Caco-2 (cell line): ENCODE measurements around the gene FGF3. TPM values are rescaled to one million over a fixed set of nuclear protein-coding genes. Genes with fewer than 3 reads are reported as not detected.

Source experiments
- BruUV-seq: library from RNA; stranded (reverse); fragments of 400-500 nt; replicated peaks from 2 replicates; lab custom pipeline; 2021; lab: Mats Ljungman, UMichigan
- CTCF ChIA-PET: fragments of 300-600 bp; sonication (Branson Sonifier 250); formaldehyde crosslinking; loops from one replicate; lab custom pipeline; 2022; ENCODE audit warnings: antibody characterized with exemption; lab: Charles Lee
- POLR2A ChIA-PET: fragments of 300-600 bp; sonication (Branson Sonifier 250); formaldehyde crosslinking; loops from one replicate; lab custom pipeline; 2022; ENCODE audit warnings: antibody characterized with exemption; lab: Charles Lee
- DNase-seq, 2 experiments: peaks; one replicate each; pipeline versions ENCODE4 v3.0.0 to v3.0.0-alpha.2; 2020 to 2022
- H3K27me3 ChIP-seq: replicated peaks from 2 replicates; pipeline ENCODE4 v1.6.0; 2011; ENCODE audit warnings: low read length; ENCODE audit not compliant: control insufficient read depth, insufficient read depth
- H3K36me3 ChIP-seq: 2 replicates; pipeline ENCODE4 v1.5.1; 2011; ENCODE audit warnings: low read length; ENCODE audit not compliant: control insufficient read depth, insufficient read depth
- H3K4me1 ChIP-seq: fragments of 250-450 bp; sonication (Bioruptor Pico); 2 replicates; pipeline ENCODE4 v1.5.1; 2020; ENCODE audit warnings: mild to moderate bottlenecking
- H3K4me3 ChIP-seq: 2 replicates; pipeline ENCODE4 v1.5.1; 2011; ENCODE audit warnings: low read depth, mild to moderate bottlenecking, control low read depth, low read length
- H3K9me3 ChIP-seq: fragments of 250-450 bp; sonication (Bioruptor Pico); 2 replicates; pipeline ENCODE4 v1.5.1; 2020; ENCODE audit warnings: mild to moderate bottlenecking, moderate library complexity
- H3K27ac Mint-ChIP-seq: one replicate; pipeline ENCODE4 v1.8.0; 2022; ENCODE audit warnings: mixed read lengths; ENCODE audit not compliant: unreplicated experiment
- H3K27me3 Mint-ChIP-seq: one replicate; pipeline ENCODE4 v1.8.0; 2022; ENCODE audit warnings: mixed read lengths; ENCODE audit not compliant: insufficient read depth, unreplicated experiment
- H3K36me3 Mint-ChIP-seq: one replicate; pipeline ENCODE4 v1.8.0; 2022; ENCODE audit warnings: mild to moderate bottlenecking, mixed read lengths; ENCODE audit not compliant: insufficient read depth, unreplicated experiment
- H3K4me1 Mint-ChIP-seq: one replicate; pipeline ENCODE4 v1.8.0; 2022; ENCODE audit warnings: low read depth, mixed read lengths; ENCODE audit not compliant: unreplicated experiment
- H3K4me3 Mint-ChIP-seq: one replicate; pipeline ENCODE4 v1.8.0; 2022; ENCODE audit warnings: mild to moderate bottlenecking, moderate library complexity, mixed read lengths; ENCODE audit not compliant: unreplicated experiment
- H3K9me3 Mint-ChIP-seq: one replicate; pipeline ENCODE4 v1.8.0; 2022; ENCODE audit warnings: mixed read lengths; ENCODE audit not compliant: unreplicated experiment
- intact Hi-C: fragments of 100-400 bp; cut with micrococcal nuclease; formaldehyde crosslinking; loops from one replicate; pipeline ENCODE4 v1.10.0; 2022; ENCODE audit not compliant: unreplicated experiment
- total RNA-seq: library from RNA; stranded (reverse); gene quantifications from 2 replicates; pipeline ENCODE4 v1.2.3, GENCODE V29; 2022
- TF ChIP-seq, protein P1 (sequence below), 2 experiments: fragments of 200-600 bp in 1 of 2; IDR thresholded peaks; 1 replicate in 1 of 2; 2 replicates in 1 of 2; pipeline versions ENCODE4 v1.5.1 to v1.8.0; 2011 to 2022; ENCODE audit warnings: antibody characterized with exemption in 1 of 2, control low read depth in 1 of 2, inconsistent platforms in 1 of 2, low read depth in 1 of 2, low read length in 1 of 2, mild to moderate bottlenecking in 1 of 2, moderate library complexity in 1 of 2; ENCODE audit not compliant: insufficient read depth in 1 of 2, severe bottlenecking in 1 of 2, unreplicated experiment in 1 of 2

The FGF3 gene
- total RNA-seq, 1 experiment from 2014 or later: not detected

DNA sequence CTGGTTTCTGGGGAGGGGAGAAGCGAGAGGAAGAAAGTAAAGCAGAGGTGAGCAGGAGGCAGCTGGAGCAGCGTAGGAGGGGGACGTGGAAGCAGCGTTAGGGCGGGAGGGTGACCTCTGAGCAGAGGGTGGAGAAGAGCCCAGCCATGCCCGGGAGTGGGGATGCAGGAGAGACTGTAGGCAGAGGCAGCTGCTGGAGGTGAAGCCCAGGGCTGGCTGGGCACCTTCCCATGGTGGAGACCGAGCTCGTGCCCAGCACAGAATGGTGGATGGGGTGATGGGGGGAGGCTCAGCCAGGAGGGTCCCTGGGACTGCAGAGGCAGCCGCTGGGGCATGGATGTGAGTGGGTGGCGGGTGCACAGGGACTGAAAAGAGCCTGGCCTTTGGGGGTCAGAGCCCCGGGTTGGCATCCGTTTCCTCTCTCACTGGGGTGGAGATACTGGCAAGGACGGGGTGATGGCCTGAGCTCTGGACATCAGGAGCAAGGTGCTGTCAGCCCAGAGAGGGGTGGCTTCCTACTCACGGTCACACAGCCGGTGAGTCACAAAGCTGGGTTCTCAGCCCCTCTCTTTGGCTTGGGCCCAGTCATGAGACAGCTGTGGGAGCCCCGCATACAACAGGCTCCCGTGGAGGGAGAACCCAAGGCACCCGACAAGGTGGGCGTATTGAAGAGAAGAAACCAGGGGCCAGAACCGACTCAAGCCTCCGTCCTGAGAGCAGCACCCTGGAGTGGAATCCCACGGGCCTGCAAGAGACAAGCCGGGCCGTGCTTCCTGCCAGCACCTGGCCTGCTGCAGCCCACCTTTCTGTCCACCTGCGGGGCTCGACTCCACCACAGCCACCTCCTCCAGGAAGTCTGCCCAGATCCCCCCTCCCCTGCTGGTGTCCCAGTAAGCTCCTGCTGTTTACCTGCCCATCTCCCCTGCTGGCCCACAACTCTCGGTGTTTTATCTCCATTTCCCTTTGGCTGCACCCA is 45.8 kb upstream of the FGF3 start:
- Histone ChIP-seq H3K9me3 (no peaks in the 10 kb centered on the region), H3K36me3 (no peaks in the 10 kb centered on the region), H3K27me3 (no peaks in the 10 kb centered on the region), H3K4me3 (no peak overlapping the region), H3K4me1 (no peaks in the 10 kb centered on the region)
- POLR2A ChIA-PET: interaction anchor here (0.6 kb wide), 1 partner anchor 1593 kb away, joined by 3 read pairs; the partner anchor contains the start of gene C11orf24
- Mint-ChIP-seq H3K27ac (no peak overlapping the region), H3K9me3 (no peaks in the 10 kb centered on the region), H3K4me3 (no peak overlapping the region), H3K4me1 (no peaks in the 10 kb centered on the region), H3K27me3 (peaks cover 5% of the 10 kb centered on the region), H3K36me3 (no peaks in the 10 kb centered on the region)
- intact Hi-C loops: no loop called here
- DNase-seq: peak in 1 of 2 experiments; percentile 30
- CTCF ChIA-PET: interaction anchor here (0.9 to 1.3 kb wide), 2 partner anchors 17 to 147 kb away, joined by 3 read pairs; no protein-coding TSS in a partner anchor
- no TSS peak for BruUV-seq
- TF ChIP-seq, protein P1, sequence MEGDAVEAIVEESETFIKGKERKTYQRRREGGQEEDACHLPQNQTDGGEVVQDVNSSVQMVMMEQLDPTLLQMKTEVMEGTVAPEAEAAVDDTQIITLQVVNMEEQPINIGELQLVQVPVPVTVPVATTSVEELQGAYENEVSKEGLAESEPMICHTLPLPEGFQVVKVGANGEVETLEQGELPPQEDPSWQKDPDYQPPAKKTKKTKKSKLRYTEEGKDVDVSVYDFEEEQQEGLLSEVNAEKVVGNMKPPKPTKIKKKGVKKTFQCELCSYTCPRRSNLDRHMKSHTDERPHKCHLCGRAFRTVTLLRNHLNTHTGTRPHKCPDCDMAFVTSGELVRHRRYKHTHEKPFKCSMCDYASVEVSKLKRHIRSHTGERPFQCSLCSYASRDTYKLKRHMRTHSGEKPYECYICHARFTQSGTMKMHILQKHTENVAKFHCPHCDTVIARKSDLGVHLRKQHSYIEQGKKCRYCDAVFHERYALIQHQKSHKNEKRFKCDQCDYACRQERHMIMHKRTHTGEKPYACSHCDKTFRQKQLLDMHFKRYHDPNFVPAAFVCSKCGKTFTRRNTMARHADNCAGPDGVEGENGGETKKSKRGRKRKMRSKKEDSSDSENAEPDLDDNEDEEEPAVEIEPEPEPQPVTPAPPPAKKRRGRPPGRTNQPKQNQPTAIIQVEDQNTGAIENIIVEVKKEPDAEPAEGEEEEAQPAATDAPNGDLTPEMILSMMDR (IDR thresholded peaks at IDR 0.05; ENCODE audit: insufficient read depth in 1 of 2, low read depth in 1 of 2, low read length in 1 of 2, severe bottlenecking in 1 of 2, unreplicated experiment in 1 of 2): no peak

DNA sequence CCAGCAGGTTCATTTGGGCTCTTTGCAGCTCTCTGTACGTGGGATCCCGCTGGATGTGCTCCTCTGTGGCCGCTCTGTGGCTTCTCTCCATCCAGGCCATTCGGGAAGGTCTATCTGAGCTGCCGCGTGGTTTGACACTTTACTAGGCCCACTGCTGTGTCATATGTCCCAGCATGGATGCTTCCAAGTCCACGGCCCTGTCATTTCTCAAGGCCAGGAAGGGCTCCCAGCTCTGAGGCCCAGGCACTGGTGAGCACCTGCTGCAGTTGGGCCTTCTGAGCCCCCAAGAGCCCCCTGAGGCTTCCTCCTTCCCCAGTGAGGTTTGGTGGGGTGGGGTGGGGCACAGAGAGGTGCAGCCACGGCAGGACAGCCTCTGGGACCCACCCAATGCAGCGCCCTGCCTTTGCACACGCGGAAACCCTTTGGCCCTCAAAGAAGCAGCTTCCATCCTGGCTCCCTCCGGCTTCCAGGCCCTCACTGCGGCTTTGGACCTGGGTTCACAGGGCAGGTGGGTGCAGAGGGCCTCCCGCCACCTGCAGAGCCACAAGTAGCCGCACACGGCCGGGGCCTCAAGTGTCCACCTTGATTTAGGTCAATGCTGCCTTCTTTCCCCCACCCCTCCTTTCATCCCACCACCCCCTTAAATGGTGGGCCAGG is 44.5 kb upstream of the FGF3 start:
- Mint-ChIP-seq H3K27ac (no peak overlapping the region), H3K4me1 (no peaks in the 10 kb centered on the region), H3K4me3 (no peak overlapping the region), H3K36me3 (no peaks in the 10 kb centered on the region), H3K9me3 (no peaks in the 10 kb centered on the region), H3K27me3 (peaks cover 10% of the 10 kb centered on the region)
- ChIA-PET CTCF (no interaction called here), POLR2A (interaction anchor here (0.6 kb wide), 2 partner anchors 39 to 1592 kb away, joined by 3 to 11 read pairs; partner anchors contain the start of gene C11orf24)
- no peak for DNase-seq
- no peak overlapping the region for H3K4me3 ChIP-seq
- H3K36me3 ChIP-seq: no peaks in the 10 kb centered on the region
- intact Hi-C loops: no loop called here
- no peaks in the 10 kb centered on the region for H3K27me3 ChIP-seq
- BruUV-seq: no TSS peak
- H3K4me1 ChIP-seq: no peaks in the 10 kb centered on the region
- no peaks in the 10 kb centered on the region for H3K9me3 ChIP-seq
- TF ChIP-seq, protein P1 (IDR thresholded peaks at IDR 0.05; ENCODE audit: insufficient read depth in 1 of 2, low read depth in 1 of 2, low read length in 1 of 2, severe bottlenecking in 1 of 2, unreplicated experiment in 1 of 2): no peak
